SK-N-SH treated with all-trans-retinoic acid at 6 μM for 48 hours (cell line): ENCODE measurements around the gene COPZ2.

Experiments used
- ATAC-seq: fragments of 200-7000 bp; cut with Tn5 transposase; 3 replicates; pipeline ENCODE4 v1.9.1; 2020; ENCODE audit warnings: mild to moderate bottlenecking, moderate library complexity
- BACH2 ChIP-seq: fragments of 250-450 bp; sonication (Bioruptor Pico); IDR thresholded peaks from 2 replicates; pipeline ENCODE4 v1.9.0; 2021; ENCODE audit warnings: mild to moderate bottlenecking, borderline replicate concordance
- CREB5 ChIP-seq: fragments of 250-450 bp; sonication (Bioruptor Pico); IDR thresholded peaks from 2 replicates; pipeline ENCODE4 v1.5.1; 2020; ENCODE audit warnings: low read depth, mild to moderate bottlenecking, moderate library complexity
- CSDC2 ChIP-seq: fragments of 250-450 bp; sonication (Bioruptor Pico); IDR thresholded peaks from 2 replicates; pipeline ENCODE4 v1.5.0; 2020; ENCODE audit warnings: mild to moderate bottlenecking, moderate library complexity
- ESRRG ChIP-seq: fragments of 250-450 bp; sonication (Bioruptor Pico); IDR thresholded peaks from 2 replicates; pipeline ENCODE4 v1.6.1; 2021; ENCODE audit warnings: mild to moderate bottlenecking
- GLIS3 ChIP-seq: fragments of 250-450 bp; sonication (Bioruptor Pico); IDR thresholded peaks from 2 replicates; pipeline ENCODE4 v1.5.0; 2020; ENCODE audit warnings: mild to moderate bottlenecking, moderate library complexity
- ISL1 ChIP-seq: fragments of 250-450 bp; sonication (Bioruptor Pico); IDR thresholded peaks from 2 replicates; pipeline ENCODE4 v2.1.2; 2022; ENCODE audit warnings: mild to moderate bottlenecking, moderate library complexity
- PATZ1 ChIP-seq: fragments of 250-450 bp; sonication (Bioruptor Pico); IDR thresholded peaks from 2 replicates; pipeline ENCODE4 v1.8.0; 2020; ENCODE audit warnings: mild to moderate bottlenecking, moderate library complexity, borderline replicate concordance
- POU6F1 ChIP-seq: fragments of 250-450 bp; sonication (Bioruptor Pico); IDR thresholded peaks from 2 replicates; pipeline ENCODE4 v1.8.0; 2021; ENCODE audit warnings: low read depth, mild to moderate bottlenecking, moderate library complexity, borderline replicate concordance
- PPARA ChIP-seq: fragments of 250-450 bp; sonication (Bioruptor Pico); IDR thresholded peaks from 2 replicates; pipeline ENCODE4 v1.5.0; 2020; ENCODE audit warnings: mild to moderate bottlenecking, borderline replicate concordance
- RARB ChIP-seq: fragments of 250-450 bp; sonication (Bioruptor Pico); IDR thresholded peaks from 2 replicates; pipeline ENCODE4 v1.8.0; 2021; ENCODE audit warnings: mild to moderate bottlenecking, moderate library complexity
- SNAI2 ChIP-seq: fragments of 250-450 bp; sonication (Bioruptor Pico); IDR thresholded peaks from 2 replicates; pipeline ENCODE4 v1.5.0; 2020; ENCODE audit warnings: mild to moderate bottlenecking, moderate library complexity
- TCF4 ChIP-seq: fragments of 250-450 bp; sonication (Bioruptor Pico); IDR thresholded peaks from 2 replicates; pipeline ENCODE4 v1.8.0; 2021; ENCODE audit warnings: mild to moderate bottlenecking, moderate library complexity, borderline replicate concordance
- TOX ChIP-seq: fragments of 250-450 bp; sonication (Bioruptor Pico); IDR thresholded peaks from 2 replicates; pipeline ENCODE4 v1.8.0; 2021; ENCODE audit warnings: mild to moderate bottlenecking, moderate library complexity, borderline replicate concordance
- TSHZ2 ChIP-seq: fragments of 250-450 bp; sonication (Bioruptor Pico); IDR thresholded peaks from 2 replicates; pipeline ENCODE4 v1.5.0; 2020; ENCODE audit warnings: mild to moderate bottlenecking, moderate library complexity
- ZC3H10 ChIP-seq: fragments of 250-450 bp; sonication (Bioruptor Pico); IDR thresholded peaks from 2 replicates; pipeline ENCODE4 v1.5.1; 2021; ENCODE audit warnings: mild to moderate bottlenecking, moderate library complexity
- ZFP3 ChIP-seq: fragments of 250-450 bp; sonication (Bioruptor Pico); IDR thresholded peaks from 2 replicates; pipeline ENCODE4 v1.5.0; 2020; ENCODE audit warnings: mild to moderate bottlenecking, moderate library complexity
- ZFP30 ChIP-seq: fragments of 450-650 bp; formaldehyde crosslinking; IDR thresholded peaks from 2 replicates; pipeline ENCODE4 v1.5.0; 2022; ENCODE audit warnings: mild to moderate bottlenecking, moderate library complexity
- ZNF565 ChIP-seq: fragments of 450-650 bp; formaldehyde crosslinking; conservative IDR thresholded peaks from 2 replicates; pipeline ENCODE4 v1.5.0; 2020; ENCODE audit warnings: low read depth, mild to moderate bottlenecking, moderate library complexity
- ZNF70 ChIP-seq: fragments of 450-650 bp; formaldehyde crosslinking; IDR thresholded peaks from 2 replicates; pipeline ENCODE4 v1.5.0; 2020; ENCODE audit warnings: mild to moderate bottlenecking, moderate library complexity
- ZNF8 ChIP-seq: fragments of 450-650 bp; formaldehyde crosslinking; IDR thresholded peaks from 2 replicates; pipeline ENCODE4 v1.5.0; 2020; ENCODE audit warnings: mild to moderate bottlenecking, moderate library complexity
- TF ChIP-seq, protein P1 (sequence below): fragments of 250-450 bp; sonication (Bioruptor Pico); IDR thresholded peaks from 2 replicates; pipeline ENCODE4 v1.5.1; 2021; ENCODE audit warnings: mild to moderate bottlenecking, moderate library complexity

Gene COPZ2

DNA sequence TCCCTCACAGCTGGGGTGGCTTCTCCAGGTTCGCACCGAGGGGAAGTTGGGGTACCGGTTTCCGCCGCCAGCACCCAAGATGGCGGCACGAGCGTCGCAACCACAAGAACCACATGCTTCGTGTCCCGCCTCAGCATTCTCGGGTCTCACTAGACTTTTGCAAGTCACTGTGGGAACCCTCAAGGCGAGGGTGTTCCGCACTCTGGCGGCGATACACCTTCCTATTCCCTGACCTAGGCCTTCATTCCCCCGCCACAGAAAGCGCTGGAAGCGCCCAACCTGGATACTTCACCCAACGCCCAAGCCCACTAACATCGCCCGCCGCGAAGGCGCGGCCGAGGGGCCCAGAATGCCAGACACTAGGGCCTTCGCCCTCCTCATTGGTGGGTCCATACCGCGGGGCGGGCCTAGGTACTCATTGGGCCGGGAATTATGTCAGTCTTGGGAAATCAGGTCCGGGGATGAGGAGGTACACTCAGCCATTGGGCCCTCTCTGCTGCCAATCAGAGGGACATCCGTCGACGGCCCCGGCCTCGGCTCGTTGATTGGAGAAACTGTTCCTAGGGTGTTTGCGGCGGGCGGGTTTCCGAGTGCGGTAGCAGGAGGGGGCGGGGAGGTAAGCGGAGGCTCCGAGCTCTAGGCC, 10.3 kb upstream of the COPZ2 start, which contains the start of gene NFE2L1:
TSS of gene NFE2L1 (plus strand) at position 619 of the 643 bp plus-strand sequence. CDS start 2,760 bp downstream, outside the sequence.
- peak; percentile 93 for ATAC-seq
- no peak for TF ChIP-seq ISL1 (CRISPR knock-in tag)
- TF ChIP-seq ZNF565 (CRISPR knock-in tag) = no peak
- peak; percentile 52; the same call in 1 of the 2 replicates for TF ChIP-seq ZNF8 (CRISPR knock-in tag)
- TF ChIP-seq POU6F1 (CRISPR knock-in tag) = peak; percentile 75; the same call in 1 of the 2 replicates
- TF ChIP-seq TSHZ2 (CRISPR knock-in tag) = peak; percentile 83
- peak; percentile 39; the same call in 1 of the 2 replicates for TF ChIP-seq TCF4 (CRISPR knock-in tag)
- TF ChIP-seq ESRRG (CRISPR knock-in tag) = no peak
- TF ChIP-seq BACH2 (CRISPR knock-in tag) = no peak
- peak; percentile 88 for TF ChIP-seq ZFP3 (CRISPR knock-in tag)
- TF ChIP-seq CSDC2 (CRISPR knock-in tag) = peak; percentile 98
- TF ChIP-seq ZC3H10 (CRISPR knock-in tag) = no peak
- TF ChIP-seq SNAI2 (CRISPR knock-in tag) = no peak
- TF ChIP-seq PPARA = no peak
- TF ChIP-seq PATZ1 = peak; percentile 72
- no peak for TF ChIP-seq ZFP30 (CRISPR knock-in tag)

GRCh38 chr17:48047113-48047740, 9.6 kb upstream of the COPZ2 start:
- TF ChIP-seq ZNF70 (CRISPR knock-in tag) (0 out of 2 replicates have a peak, but pooled peaks have one; percentile 2), CREB5 (CRISPR knock-in tag) (no peak)
- TF ChIP-seq, all 23 proteins: peak for 1
- ATAC-seq = no peak; the same call in 2 of the 3 replicates

GRCh38 chr17:48046296-48046695, 8.7 kb upstream of the COPZ2 start:
- TF ChIP-seq ZFP3 (CRISPR knock-in tag) = no peak
- no peak for TF ChIP-seq RARB
- TF ChIP-seq GLIS3 (CRISPR knock-in tag) = no peak
- no peak for TF ChIP-seq TOX
- no peak for TF ChIP-seq ZNF8 (CRISPR knock-in tag)
- TF ChIP-seq ESRRG (CRISPR knock-in tag) = no peak
- TF ChIP-seq ZFP30 (CRISPR knock-in tag) = no peak
- TF ChIP-seq, protein P1, sequence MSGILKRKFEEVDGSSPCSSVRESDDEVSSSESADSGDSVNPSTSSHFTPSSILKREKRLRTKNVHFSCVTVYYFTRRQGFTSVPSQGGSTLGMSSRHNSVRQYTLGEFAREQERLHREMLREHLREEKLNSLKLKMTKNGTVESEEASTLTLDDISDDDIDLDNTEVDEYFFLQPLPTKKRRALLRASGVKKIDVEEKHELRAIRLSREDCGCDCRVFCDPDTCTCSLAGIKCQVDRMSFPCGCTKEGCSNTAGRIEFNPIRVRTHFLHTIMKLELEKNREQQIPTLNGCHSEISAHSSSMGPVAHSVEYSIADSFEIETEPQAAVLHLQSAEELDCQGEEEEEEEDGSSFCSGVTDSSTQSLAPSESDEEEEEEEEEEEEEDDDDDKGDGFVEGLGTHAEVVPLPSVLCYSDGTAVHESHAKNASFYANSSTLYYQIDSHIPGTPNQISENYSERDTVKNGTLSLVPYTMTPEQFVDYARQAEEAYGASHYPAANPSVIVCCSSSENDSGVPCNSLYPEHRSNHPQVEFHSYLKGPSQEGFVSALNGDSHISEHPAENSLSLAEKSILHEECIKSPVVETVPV (CRISPR knock-in tag) = no peak
- ATAC-seq = no peak
